Esophagus squamous epithelium (tissue), 5 donors: ENCODE results near the gene AFAP1L2. TPM values are rescaled to one million over a fixed set of nuclear protein-coding genes. Genes with fewer than 3 reads are reported as not detected.

ENCODE experiments used
- DNase-seq: peaks from one replicate; lab custom pipeline; 2025; lab: John Stamatoyannopoulos, UW
- H3K27ac ChIP-seq, 4 donors: fragments of 200-600 bp; sonication (generic); one replicate each; pipeline ENCODE4 v1.5.1; 2016 to 2019; ENCODE audit warnings: mild to moderate bottlenecking in 1 of 4
- H3K27me3 ChIP-seq, 4 donors: fragments of 200-600 bp; sonication (generic); 1 replicate in 3 of 4; 2 replicates in 1 of 4; pipeline versions ENCODE4 v1.5.1 to v1.6.0; 2017 to 2021; ENCODE audit warnings: antibody characterized with exemption in 1 of 4
- H3K36me3 ChIP-seq, 3 donors: fragments of 200-600 bp; sonication (generic); one replicate each; pipeline ENCODE4 v1.5.1; 2016 to 2019
- H3K4me1 ChIP-seq, 3 donors: fragments of 200-600 bp; sonication (generic); one replicate each; pipeline ENCODE4 v1.5.1; 2017 to 2019
- H3K4me3 ChIP-seq, 4 donors: fragments of 200-600 bp; sonication (generic); 1 replicate in 3 of 4; 2 replicates in 1 of 4; pipeline ENCODE4 v1.5.1; 2016 to 2019; ENCODE audit warnings: mild to moderate bottlenecking in 2 of 4, moderate library complexity in 1 of 4
- H3K9me3 ChIP-seq, 3 donors: fragments of 200-600 bp; sonication (generic); one replicate each; pipeline ENCODE4 v1.5.1; 2016 to 2019
- POLR2A ChIP-seq, 4 donors: fragments of 450-650 bp; IDR thresholded peaks; one replicate each; pipeline ENCODE4 v1.6.1; 2017; ENCODE audit warnings: antibody characterized with exemption in 4 of 4, mild to moderate bottlenecking in 4 of 4, moderate library complexity in 3 of 4
- WGBS, 2 donors: methylation state at CpG; one replicate each; pipeline ENCODE4 v1.1.5; 2018; 5-methylcytosine and 5-hydroxymethylcytosine counted together
- intact Hi-C: fragments of 100-400 bp; cut with DNase I; formaldehyde crosslinking; loops from one replicate; pipeline ENCODE4 v1.15.0; 2022
- total RNA-seq, 4 donors: library from RNA; depleted of rRNA; stranded (reverse); fragments of >200 nt; gene quantifications; one replicate each; pipeline ENCODE4 v1.1.0, GENCODE V29; 2016
- TF ChIP-seq, protein P1 (sequence below), 6 experiments: fragments of 450-650 bp in 4 of 6; fragments of 200-600 bp in 2 of 6; sonication (generic) in 2 of 6; IDR thresholded peaks; one replicate each; pipeline ENCODE4 v1.5.1; 2016 to 2019; ENCODE audit warnings: antibody characterized with exemption in 6 of 6, mild to moderate bottlenecking in 4 of 6, moderate library complexity in 4 of 6
- donor health status: DM: yes; HTN: yes; CAD: no.

Gene AFAP1L2
- total RNA-seq, 4 donors from 2014 or later = 9.8 to 15.5 (median 11.8) TPM

DNA sequence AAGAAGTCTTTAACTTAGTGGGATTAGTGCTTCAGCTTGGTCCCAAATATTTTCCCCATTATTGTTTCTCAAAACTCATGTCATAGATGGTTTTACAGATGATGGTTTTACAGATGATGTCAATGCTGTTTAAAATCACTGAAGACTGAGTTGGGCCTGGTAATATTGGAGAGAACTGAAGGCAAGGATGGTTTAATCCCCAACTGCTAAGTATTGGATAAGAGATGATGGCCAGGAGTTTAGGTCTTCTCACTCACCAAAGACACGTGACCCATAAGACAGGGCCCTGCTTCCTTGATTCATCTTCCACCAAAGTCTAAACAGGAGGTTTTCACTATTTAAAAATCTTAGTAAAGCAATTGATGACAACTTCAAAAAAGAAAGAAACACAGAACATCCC, 108.9 kb downstream of the AFAP1L2 start:
- Histone ChIP-seq H3K4me3 (no peak overlapping the region), H3K4me1 (no peaks in the 10 kb centered on the region), H3K9me3 (peaks cover 0 to 26% (median 16%) of the 10 kb centered on the region in 3 donors), H3K27me3 (no peaks in the 10 kb centered on the region), H3K27ac (no peak overlapping the region), H3K36me3 (peaks cover 13 to 56% (median 16%) of the 10 kb centered on the region in 3 donors)
- WGBS, 2 donors = 0% methylated on average over 1 of the region's 1 CpG
- intact Hi-C loops = no loop called here
- DNase-seq = no peak
- TF ChIP-seq POLR2A (IDR thresholded peaks at IDR 0.05) = no peak
- TF ChIP-seq, protein P1, sequence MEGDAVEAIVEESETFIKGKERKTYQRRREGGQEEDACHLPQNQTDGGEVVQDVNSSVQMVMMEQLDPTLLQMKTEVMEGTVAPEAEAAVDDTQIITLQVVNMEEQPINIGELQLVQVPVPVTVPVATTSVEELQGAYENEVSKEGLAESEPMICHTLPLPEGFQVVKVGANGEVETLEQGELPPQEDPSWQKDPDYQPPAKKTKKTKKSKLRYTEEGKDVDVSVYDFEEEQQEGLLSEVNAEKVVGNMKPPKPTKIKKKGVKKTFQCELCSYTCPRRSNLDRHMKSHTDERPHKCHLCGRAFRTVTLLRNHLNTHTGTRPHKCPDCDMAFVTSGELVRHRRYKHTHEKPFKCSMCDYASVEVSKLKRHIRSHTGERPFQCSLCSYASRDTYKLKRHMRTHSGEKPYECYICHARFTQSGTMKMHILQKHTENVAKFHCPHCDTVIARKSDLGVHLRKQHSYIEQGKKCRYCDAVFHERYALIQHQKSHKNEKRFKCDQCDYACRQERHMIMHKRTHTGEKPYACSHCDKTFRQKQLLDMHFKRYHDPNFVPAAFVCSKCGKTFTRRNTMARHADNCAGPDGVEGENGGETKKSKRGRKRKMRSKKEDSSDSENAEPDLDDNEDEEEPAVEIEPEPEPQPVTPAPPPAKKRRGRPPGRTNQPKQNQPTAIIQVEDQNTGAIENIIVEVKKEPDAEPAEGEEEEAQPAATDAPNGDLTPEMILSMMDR (IDR thresholded peaks at IDR 0.05) = no peak

DNA sequence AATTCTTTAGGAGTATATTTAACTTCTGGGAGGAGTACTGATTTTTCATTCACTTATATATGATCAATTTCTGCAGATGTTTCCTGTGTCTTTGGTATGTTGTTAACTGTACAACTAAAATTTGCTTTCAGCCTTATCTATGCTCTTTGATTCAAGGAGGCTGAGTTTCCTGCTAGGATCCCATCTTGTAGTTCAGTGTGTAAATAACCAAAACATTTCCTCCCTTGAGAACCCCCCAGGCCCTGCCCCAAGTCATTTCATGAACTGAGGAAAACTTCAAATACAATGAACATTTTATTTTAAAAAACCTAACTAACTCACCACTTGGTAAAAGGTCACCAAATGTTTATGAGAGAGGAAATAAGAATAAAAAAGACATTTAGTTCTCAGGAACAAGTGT, 109.8 kb downstream of the AFAP1L2 start:
- no peak overlapping the region for H3K4me3 ChIP-seq
- intact Hi-C loops = no loop called here
- no peaks in the 10 kb centered on the region for H3K27me3 ChIP-seq
- peaks cover 13 to 49% (median 16%) of the 10 kb centered on the region in 3 donors for H3K36me3 ChIP-seq
- TF ChIP-seq POLR2A (IDR thresholded peaks at IDR 0.05) = no peak
- TF ChIP-seq, protein P1 (IDR thresholded peaks at IDR 0.05) = no peak
- peaks cover 0 to 26% (median 16%) of the 10 kb centered on the region in 3 donors for H3K9me3 ChIP-seq
- DNase-seq = no peak
- H3K4me1 ChIP-seq = no peaks in the 10 kb centered on the region
- no peak overlapping the region for H3K27ac ChIP-seq

DNA sequence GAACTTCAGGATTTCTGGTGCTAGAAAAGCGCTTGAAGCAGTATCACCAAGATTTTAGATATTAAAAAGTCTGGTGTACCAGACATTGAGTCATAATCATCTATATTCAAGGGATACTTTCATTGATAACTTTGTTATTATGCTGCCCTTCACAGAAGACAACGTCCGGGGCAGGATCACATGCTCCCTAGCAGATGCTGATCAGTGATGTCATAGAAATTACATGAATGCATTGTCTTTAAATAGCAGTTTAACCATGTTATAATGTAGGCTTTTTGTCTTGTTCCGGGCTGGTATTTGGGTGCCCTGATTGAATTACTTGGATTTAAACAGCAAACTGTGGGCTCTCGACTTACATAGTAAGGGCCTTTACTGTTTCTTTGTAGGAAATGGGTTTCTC, 111.2 kb downstream of the AFAP1L2 start:
- WGBS, 2 donors = 82 to 86% methylated on average over 5 of the region's 5 CpGs
- H3K36me3 ChIP-seq = peaks cover 13 to 34% (median 16%) of the 10 kb centered on the region in 3 donors
- H3K27ac ChIP-seq = no peak overlapping the region
- intact Hi-C loops = no loop called here
- peaks cover 0 to 26% (median 16%) of the 10 kb centered on the region in 3 donors for H3K9me3 ChIP-seq
- no peak for TF ChIP-seq POLR2A (IDR thresholded peaks at IDR 0.05)
- TF ChIP-seq, protein P1 (IDR thresholded peaks at IDR 0.05) = no peak
- peaks cover 0 to 4% (median 0%) of the 10 kb centered on the region in 3 donors for H3K4me1 ChIP-seq
- H3K4me3 ChIP-seq = no peak overlapping the region
- H3K27me3 ChIP-seq = no peaks in the 10 kb centered on the region
- no peak for DNase-seq

DNA sequence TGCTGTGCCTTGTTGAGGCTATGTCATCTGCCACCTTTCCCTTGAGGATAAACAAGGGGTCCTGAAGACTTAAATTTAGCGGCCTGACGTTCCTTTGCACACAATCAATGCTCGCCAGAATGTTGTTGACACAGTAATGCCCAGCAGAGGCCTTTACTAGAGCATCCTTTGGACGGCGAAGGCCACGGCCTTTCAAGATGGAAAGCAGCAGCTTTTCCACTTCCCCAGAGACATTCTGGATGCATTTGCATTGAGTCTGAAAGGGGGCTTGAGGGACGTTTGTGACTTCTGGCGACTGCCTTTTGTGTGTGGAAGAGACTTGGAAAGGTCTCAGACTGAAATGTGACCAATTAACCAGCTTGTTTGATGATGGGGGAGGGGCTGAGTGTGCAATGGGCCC, 112.8 kb downstream of the AFAP1L2 start:
- 52 to 78% methylated on average over 3 to 4 of the region's 8 CpGs for WGBS, 2 donors
- intact Hi-C loops = no loop called here
- H3K36me3 ChIP-seq = peaks cover 3 to 18% (median 7%) of the 10 kb centered on the region in 3 donors
- H3K9me3 ChIP-seq = peaks cover 0 to 17% (median 12%) of the 10 kb centered on the region in 3 donors
- H3K27ac ChIP-seq = no peak overlapping the region
- H3K27me3 ChIP-seq = no peaks in the 10 kb centered on the region
- no peak for TF ChIP-seq POLR2A (IDR thresholded peaks at IDR 0.05)
- TF ChIP-seq, protein P1 (IDR thresholded peaks at IDR 0.05) = no peak
- DNase-seq = no peak
- H3K4me1 ChIP-seq = peaks cover 0 to 4% (median 0%) of the 10 kb centered on the region in 3 donors
- no peak overlapping the region for H3K4me3 ChIP-seq

DNA sequence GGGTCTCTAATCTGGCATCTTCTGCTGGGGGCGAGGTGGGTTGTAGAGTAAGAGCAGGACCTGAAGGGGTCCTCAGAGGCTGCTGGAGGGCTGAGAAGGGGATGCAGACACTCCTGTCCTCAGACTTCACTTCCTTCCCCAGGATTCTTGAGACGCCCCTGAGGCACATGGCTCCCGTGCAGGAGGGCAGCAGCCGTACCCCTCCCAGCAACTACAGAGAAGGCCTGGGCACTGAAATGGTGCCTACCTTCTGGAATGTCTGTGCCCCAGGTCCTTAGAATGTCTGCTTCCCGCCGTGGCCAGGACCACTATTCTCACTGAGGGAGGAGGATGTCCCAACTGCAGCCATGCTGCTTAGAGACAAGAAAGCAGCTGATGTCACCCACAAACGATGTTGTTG, 113.2 kb downstream of the AFAP1L2 start:
- Histone ChIP-seq H3K36me3 (peaks cover 0 to 14% (median 5%) of the 10 kb centered on the region in 3 donors), H3K4me3 (no peak overlapping the region), H3K4me1 (peaks cover 0 to 4% (median 0%) of the 10 kb centered on the region in 3 donors), H3K9me3 (peaks cover 0 to 12% (median 7%) of the 10 kb centered on the region in 3 donors), H3K27me3 (no peaks in the 10 kb centered on the region), H3K27ac (no peak overlapping the region)
- 70 to 87% methylated on average over 4 to 6 of the region's 7 CpGs for WGBS, 2 donors
- no peak for DNase-seq
- no peak for TF ChIP-seq POLR2A (IDR thresholded peaks at IDR 0.05)
- TF ChIP-seq, protein P1 (IDR thresholded peaks at IDR 0.05) = no peak
- intact Hi-C loops = no loop called here
